ENCODE data around the gene TMEM88.

GRCh38 chr17:7893187-7893880, 38.5 kb downstream of the TMEM88 start:
- TF ChIP-seq, protein P1, sequence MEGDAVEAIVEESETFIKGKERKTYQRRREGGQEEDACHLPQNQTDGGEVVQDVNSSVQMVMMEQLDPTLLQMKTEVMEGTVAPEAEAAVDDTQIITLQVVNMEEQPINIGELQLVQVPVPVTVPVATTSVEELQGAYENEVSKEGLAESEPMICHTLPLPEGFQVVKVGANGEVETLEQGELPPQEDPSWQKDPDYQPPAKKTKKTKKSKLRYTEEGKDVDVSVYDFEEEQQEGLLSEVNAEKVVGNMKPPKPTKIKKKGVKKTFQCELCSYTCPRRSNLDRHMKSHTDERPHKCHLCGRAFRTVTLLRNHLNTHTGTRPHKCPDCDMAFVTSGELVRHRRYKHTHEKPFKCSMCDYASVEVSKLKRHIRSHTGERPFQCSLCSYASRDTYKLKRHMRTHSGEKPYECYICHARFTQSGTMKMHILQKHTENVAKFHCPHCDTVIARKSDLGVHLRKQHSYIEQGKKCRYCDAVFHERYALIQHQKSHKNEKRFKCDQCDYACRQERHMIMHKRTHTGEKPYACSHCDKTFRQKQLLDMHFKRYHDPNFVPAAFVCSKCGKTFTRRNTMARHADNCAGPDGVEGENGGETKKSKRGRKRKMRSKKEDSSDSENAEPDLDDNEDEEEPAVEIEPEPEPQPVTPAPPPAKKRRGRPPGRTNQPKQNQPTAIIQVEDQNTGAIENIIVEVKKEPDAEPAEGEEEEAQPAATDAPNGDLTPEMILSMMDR (conservative IDR thresholded peaks at IDR 0.05 in 1 of 2, IDR thresholded peaks at IDR 0.05 in 1 of 2; ENCODE audit: low read depth in 1 of 2, low read length in 2 of 2), result no peak
- TF ChIP-seq EZH2 (IDR thresholded peaks at IDR 0.05; ENCODE audit: low read length, missing control alignments), result no peak

Measured in fibroblast of lung (primary cell).